Measurements from ENCODE around the gene DRAM1. TPM values are rescaled to one million over a fixed set of nuclear protein-coding genes. Genes with fewer than 3 reads are reported as not detected.

Gene DRAM1
- total and polyA plus RNA-seq, 9 of the 15 experiments (the other 6 are each of a cell fraction or from before 2014, with no cell fraction given), result 1.4 to 4.3 (median 2.7) TPM

GRCh38 chr12:101829639-101830366 is 47.6 kb upstream of the DRAM1 start (continued):
- TF ChIP-seq BCLAF1 (IDR thresholded peaks at IDR 0.05; ENCODE audit: borderline replicate concordance in 1 of 2, control insufficient read depth in 1 of 2, low read depth in 2 of 2, low read length in 1 of 2) (no peak), GATA2 (CRISPR knock-in tag; IDR thresholded peaks at IDR 0.05) (no peak), ZNF444 (CRISPR knock-in tag; IDR thresholded peaks at IDR 0.05) (no peak), GTF2E2 (tag; IDR thresholded peaks at IDR 0.05) (peak; percentile 73), CAMTA2 (CRISPR knock-in tag; conservative IDR thresholded peaks at IDR 0.05) (no peak), RCOR1 (IDR thresholded peaks at IDR 0.05; ENCODE audit: borderline replicate concordance in 1 of 2, low read depth in 2 of 2, low read length in 2 of 2) (no peak), ZNF146 (CRISPR knock-in tag; IDR thresholded peaks at IDR 0.05; ENCODE audit: unreplicated experiment) (no peak), ZNF274 (IDR thresholded peaks at IDR 0.05; ENCODE audit: borderline replicate concordance, low read depth, low read length) (no peak), ZC3H8 (IDR thresholded peaks at IDR 0.05) (no peak)

All from K562 (cell line).